Esophagus squamous epithelium (tissue), 4 donors: ENCODE measurements around the gene DMPK.

Experiments used
- POLR2A ChIP-seq, 4 donors: fragments of 450-650 bp; IDR thresholded peaks; one replicate each; pipeline ENCODE4 v1.6.1; 2017; ENCODE audit warnings: antibody characterized with exemption in 4 of 4, mild to moderate bottlenecking in 4 of 4, moderate library complexity in 3 of 4
- TF ChIP-seq, protein P1 (sequence below), 6 experiments: fragments of 450-650 bp in 4 of 6; fragments of 200-600 bp in 2 of 6; sonication (generic) in 2 of 6; IDR thresholded peaks; one replicate each; pipeline ENCODE4 v1.5.1; 2016 to 2019; ENCODE audit warnings: antibody characterized with exemption in 6 of 6, mild to moderate bottlenecking in 4 of 6, moderate library complexity in 4 of 6

DNA sequence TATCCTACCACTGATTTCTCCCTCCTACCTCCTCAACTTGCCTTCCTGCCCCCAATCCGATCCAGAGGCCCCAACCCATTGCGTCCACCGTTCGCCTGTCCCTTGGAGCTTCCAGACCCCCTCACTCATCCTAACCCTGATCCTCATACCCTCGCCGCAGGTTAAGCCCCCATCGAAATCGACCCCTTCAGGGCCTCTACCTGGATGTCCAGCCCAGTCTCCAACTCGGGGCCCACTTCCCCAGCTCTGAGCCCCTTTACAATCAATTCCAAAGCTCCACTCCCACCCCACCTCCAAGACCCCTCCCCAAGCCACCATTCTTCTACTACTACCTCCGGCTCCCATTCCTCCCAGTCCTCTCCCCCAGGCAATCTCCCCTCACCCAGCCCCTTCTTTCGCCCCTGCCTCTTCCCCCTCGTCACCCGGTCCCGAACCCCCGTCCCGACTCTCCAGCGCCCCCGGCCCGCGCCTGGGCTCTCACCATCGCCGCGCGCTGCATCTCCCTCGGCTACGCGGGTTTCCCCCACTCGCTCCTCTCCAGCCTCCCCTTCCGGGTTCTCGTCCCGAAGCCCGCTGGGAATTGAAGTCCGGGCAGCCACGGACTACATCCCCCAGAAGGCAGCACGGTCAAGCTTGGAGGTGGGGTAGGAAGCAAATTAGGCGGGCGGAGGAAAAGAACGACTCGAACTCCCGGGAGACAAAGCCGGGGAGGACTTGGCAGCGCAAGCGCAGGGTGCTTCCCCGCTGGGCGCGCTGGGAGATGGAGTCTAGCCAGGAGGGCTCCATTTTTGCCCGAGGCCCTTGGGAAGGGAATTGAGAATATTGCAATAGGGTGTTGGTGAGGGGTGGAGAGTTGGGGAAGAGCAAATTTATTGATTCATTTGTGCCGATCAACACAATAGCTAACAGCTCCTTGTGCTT is 51.7 kb downstream of the DMPK start, which contains the start of gene FBXO46:
- TF ChIP-seq, protein P1, sequence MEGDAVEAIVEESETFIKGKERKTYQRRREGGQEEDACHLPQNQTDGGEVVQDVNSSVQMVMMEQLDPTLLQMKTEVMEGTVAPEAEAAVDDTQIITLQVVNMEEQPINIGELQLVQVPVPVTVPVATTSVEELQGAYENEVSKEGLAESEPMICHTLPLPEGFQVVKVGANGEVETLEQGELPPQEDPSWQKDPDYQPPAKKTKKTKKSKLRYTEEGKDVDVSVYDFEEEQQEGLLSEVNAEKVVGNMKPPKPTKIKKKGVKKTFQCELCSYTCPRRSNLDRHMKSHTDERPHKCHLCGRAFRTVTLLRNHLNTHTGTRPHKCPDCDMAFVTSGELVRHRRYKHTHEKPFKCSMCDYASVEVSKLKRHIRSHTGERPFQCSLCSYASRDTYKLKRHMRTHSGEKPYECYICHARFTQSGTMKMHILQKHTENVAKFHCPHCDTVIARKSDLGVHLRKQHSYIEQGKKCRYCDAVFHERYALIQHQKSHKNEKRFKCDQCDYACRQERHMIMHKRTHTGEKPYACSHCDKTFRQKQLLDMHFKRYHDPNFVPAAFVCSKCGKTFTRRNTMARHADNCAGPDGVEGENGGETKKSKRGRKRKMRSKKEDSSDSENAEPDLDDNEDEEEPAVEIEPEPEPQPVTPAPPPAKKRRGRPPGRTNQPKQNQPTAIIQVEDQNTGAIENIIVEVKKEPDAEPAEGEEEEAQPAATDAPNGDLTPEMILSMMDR (IDR thresholded peaks at IDR 0.05) = peak in 1 of 6 experiments; percentile 31
- peak in 3 of 4 donors; percentile 64 to 91 (median 91) for TF ChIP-seq POLR2A (IDR thresholded peaks at IDR 0.05)
